ENCODE measurements around the gene PPEF1.

PPEF1 gene

GRCh38 chrX:18871970-18872369 is 164.5 kb downstream of the PPEF1 start:
- no peak for DNase-seq (ENCODE audit: low read depth)
- no peak overlapping the region for H3K4me3 ChIP-seq (ENCODE audit: low read depth, low read length)
- no peak for TF ChIP-seq CTCF (IDR thresholded peaks at IDR 0.05; ENCODE audit: control insufficient read depth, extremely low read depth, insufficient read depth)

GRCh38 chrX:18872621-18873020 is 165.2 kb downstream of the PPEF1 start:
- H3K4me3 ChIP-seq (ENCODE audit: low read depth, low read length), result no peak overlapping the region
- no peak for TF ChIP-seq CTCF (IDR thresholded peaks at IDR 0.05; ENCODE audit: control insufficient read depth, extremely low read depth, insufficient read depth)
- no peak for DNase-seq (ENCODE audit: low read depth)

GRCh38 chrX:18873189-18873791 is 165.8 kb downstream of the PPEF1 start:
- no peak for DNase-seq (ENCODE audit: low read depth)
- H3K4me3 ChIP-seq (ENCODE audit: low read depth, low read length), result no peak overlapping the region
- no peak for TF ChIP-seq CTCF (IDR thresholded peaks at IDR 0.05; ENCODE audit: control insufficient read depth, extremely low read depth, insufficient read depth)

GRCh38 chrX:18873836-18874235 is 166.4 kb downstream of the PPEF1 start:
- DNase-seq (ENCODE audit: low read depth), result no peak
- H3K4me3 ChIP-seq (ENCODE audit: low read depth, low read length), result no peak overlapping the region
- no peak for TF ChIP-seq CTCF (IDR thresholded peaks at IDR 0.05; ENCODE audit: control insufficient read depth, extremely low read depth, insufficient read depth)

- no peak for DNase-seq (ENCODE audit: low read depth)
- no peak for TF ChIP-seq CTCF (IDR thresholded peaks at IDR 0.05; ENCODE audit: control insufficient read depth, extremely low read depth, insufficient read depth)
- H3K4me3 ChIP-seq (ENCODE audit: low read depth, low read length), result no peak overlapping the region
Measured at GRCh38 chrX:18874560-18875255, 167.3 kb downstream of the PPEF1 start.

GRCh38 chrX:18875256-18875878 is 167.9 kb downstream of the PPEF1 start:
- no peak for TF ChIP-seq CTCF (IDR thresholded peaks at IDR 0.05; ENCODE audit: control insufficient read depth, extremely low read depth, insufficient read depth)
- no peak for DNase-seq (ENCODE audit: low read depth)
- H3K4me3 ChIP-seq (ENCODE audit: low read depth, low read length), result no peak overlapping the region
